Esophagus muscularis mucosa (tissue), 4 donors: ENCODE results near the gene VPS13D.

Experiments
- CTCF ChIP-seq, 3 experiments: fragments of 200-600 bp in 2 of 3; fragments of 450-650 bp in 1 of 3; sonication (generic) in 2 of 3; IDR thresholded peaks; one replicate each; pipeline ENCODE4 v1.5.1; 2017 to 2019; ENCODE audit warnings: antibody characterized with exemption in 3 of 3, mild to moderate bottlenecking in 2 of 3, moderate library complexity in 1 of 3
- EP300 ChIP-seq: sonication (generic); formaldehyde crosslinking; IDR thresholded peaks from one replicate; pipeline ENCODE4 v1.6.1; 2017; ENCODE audit warnings: antibody characterized with exemption
- POLR2A ChIP-seq: fragments of 450-650 bp; IDR thresholded peaks from one replicate; pipeline ENCODE4 v1.6.1; 2017; ENCODE audit warnings: antibody characterized with exemption, moderate library complexity, mild to moderate bottlenecking, low read depth

GRCh38 chr1:12338017-12338416 lies 108.2 kb downstream of the VPS13D start:
- TF ChIP-seq POLR2A (no peak), CTCF (IDR thresholded peaks at IDR 0.05) (no peak), EP300 (no peak)
